KOPT-K1 (cell line): ENCODE measurements around the gene EIF3K.

ENCODE experiments used
- H3K27ac ChIP-seq: fragments of 200-600 bp; sonication (generic); 2 replicates; pipeline ENCODE4 v1.5.1; 2016; ENCODE audit warnings: antibody characterized with exemption, mild to moderate bottlenecking, low read depth, low read length; ENCODE audit not compliant: poor library complexity, severe bottlenecking
- H3K36me3 ChIP-seq: fragments of 200-600 bp; sonication (generic); 2 replicates; pipeline ENCODE4 v1.5.1; 2017; ENCODE audit warnings: antibody characterized with exemption, mild to moderate bottlenecking, low read length, moderate library complexity; ENCODE audit not compliant: insufficient read depth
- H3K9me3 ChIP-seq: fragments of 200-600 bp; sonication (generic); 2 replicates; pipeline ENCODE4 v1.5.1; 2017; ENCODE audit warnings: antibody characterized with exemption, low read length, mild to moderate bottlenecking; ENCODE audit not compliant: insufficient read depth, poor library complexity, severe bottlenecking

Gene EIF3K

DNA sequence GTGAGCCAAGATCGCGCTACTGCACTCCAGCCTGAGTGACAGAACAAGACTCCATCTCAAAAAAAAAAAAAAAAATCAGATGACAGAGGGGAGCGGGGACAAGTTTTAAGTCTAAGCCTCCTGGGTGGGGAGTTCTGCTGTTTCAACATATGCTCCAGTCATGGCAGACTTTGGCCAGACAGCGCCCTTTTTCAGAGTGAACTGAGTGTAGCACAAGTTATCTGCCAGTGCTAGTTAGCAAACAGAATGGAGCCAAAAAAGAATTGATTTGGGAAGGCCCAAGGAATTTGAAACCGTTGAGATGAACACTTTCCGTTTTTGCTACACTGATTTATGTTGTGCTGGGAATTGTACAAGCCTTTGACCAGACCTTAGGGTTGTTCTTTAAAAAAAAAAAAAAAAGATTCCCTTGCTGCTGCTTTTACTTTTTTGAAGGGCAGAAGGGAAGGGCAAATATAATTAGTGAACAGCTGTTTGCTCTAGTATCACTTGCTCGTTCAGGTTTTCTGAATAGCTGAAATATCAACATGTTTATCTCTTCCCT, 34.1 kb downstream of the EIF3K start:
- no peak overlapping the region for H3K27ac ChIP-seq
- peaks cover 15% of the 10 kb centered on the region; the same call in 1 of the 2 replicates for H3K36me3 ChIP-seq
- no peaks in the 10 kb centered on the region for H3K9me3 ChIP-seq

DNA sequence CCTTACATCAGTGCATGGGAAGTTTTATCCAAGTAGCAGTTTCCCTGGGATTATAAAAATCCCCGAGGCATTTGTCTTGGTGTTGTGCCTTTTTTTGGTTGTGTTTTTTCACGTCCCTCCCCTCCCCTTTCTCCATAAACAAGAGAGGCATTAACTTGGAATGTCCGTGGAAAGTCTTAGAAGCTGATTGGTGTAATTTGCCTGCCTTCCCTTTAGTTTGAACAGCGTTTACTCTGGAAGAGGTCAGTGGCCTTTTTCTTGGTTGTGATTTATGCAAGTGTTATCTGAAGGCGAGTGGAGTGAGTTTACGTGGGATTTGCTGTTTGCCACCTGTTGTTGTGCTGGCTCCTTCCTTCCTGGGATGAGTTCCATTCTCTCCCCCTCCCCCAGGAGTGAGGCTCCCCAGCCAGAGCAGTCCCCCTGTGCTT, 35.7 kb downstream of the EIF3K start:
- Histone ChIP-seq H3K36me3 (peaks cover 15% of the 10 kb centered on the region; the same call in 1 of the 2 replicates), H3K9me3 (no peaks in the 10 kb centered on the region), H3K27ac (no peak overlapping the region)

DNA sequence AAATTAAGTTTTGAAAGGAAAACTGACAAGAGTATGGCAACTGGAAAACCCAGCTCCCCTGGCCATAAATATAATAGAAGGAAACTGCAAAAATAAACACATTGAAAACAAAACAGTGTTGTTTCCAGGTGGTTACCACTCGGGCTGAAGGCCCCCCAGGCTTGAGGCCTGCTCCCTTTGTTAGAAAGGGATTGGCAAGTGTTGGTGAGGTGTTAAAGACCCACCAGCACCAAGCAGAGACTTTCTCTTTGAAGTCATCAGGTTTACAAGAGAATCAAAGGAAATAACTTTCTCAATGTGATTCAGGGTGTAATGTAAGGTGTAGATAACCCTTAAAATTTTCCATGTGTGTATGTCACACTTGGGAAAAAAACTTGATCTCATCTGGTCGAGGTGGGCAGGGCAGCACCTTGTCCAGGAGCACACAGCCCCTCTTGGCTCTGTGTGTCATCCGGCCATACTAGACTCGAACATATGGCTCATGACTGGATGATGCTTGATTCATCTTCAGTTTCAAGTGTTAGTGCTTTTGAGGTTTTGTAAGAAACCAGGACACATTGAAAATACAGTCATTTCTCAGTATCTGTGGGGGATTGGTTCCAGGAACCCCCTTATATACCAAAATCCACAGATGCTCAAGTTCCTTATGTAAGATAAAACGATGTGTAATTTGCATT, 36.3 kb downstream of the EIF3K start:
- Histone ChIP-seq H3K27ac (no peak overlapping the region), H3K9me3 (no peaks in the 10 kb centered on the region), H3K36me3 (peaks cover 15% of the 10 kb centered on the region; the same call in 1 of the 2 replicates)

DNA sequence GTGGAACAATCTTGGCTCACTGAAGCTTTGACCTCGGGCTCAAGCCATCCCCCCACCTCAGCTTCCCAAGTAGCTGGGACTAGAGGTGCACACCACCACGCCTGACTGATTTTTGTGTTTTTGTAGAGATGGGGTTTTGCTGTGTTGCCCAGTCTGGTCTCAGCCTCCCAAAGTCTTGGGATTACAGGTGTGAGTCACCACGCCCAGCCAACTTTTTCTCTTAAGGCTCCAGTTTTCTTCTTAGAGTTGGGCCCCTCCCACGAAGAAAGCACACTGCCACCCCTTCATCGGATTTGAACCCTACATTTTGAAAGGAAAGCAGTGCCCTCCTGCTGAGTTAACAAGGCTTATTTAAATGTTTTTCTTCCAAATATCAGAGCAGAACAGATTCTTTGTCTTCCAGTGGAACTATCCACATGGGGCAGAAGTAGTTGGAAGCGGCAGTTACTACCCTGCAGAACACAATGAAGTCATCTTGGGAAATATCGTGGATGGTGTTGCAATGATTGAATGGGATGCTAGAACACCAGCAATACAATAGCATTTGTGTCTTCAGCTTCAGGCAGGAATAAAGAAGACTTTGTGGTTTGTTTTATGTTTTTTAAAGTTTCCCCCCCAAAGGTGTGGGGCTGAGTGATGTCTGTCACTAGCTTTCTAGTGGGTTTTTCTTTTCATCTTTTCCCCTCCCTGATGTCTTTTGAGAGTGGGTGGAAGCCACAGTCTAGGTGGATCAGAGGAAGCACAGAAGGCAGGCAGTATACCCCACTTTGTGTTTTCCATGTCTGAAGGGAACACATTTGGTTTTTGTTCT, 37.4 kb downstream of the EIF3K start:
- H3K27ac ChIP-seq: no peak overlapping the region

DNA sequence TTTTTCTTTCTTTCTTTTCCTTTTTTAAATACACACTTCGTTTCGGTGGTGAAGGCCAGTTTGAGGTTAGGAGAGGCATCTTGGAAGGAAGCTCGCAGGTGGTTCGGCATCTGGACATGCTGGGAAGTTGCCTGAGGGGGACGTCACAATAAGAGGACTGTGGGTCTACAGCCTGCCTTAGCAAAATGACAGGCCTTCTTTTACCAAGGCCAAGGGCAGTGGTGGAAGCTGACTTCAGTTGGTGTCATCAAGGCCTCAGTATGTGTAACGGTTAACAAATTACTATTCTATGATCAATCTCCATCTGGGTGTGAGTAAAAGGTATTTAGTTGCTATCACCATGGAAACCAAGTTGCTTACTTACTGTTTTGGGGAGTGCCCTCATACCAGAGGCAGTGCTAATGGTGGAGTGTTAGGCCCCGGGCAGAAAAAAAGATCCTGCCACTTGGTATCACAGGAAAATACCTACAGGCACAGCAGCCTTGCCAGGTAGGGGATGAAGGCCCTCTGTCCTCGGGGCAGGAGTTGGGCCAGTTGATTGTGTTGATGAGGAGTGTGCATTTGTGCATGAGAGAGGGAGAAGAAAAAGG, 38.7 kb downstream of the EIF3K start:
- no peak overlapping the region for H3K27ac ChIP-seq
- no peaks in the 10 kb centered on the region for H3K9me3 ChIP-seq
- peaks cover 15% of the 10 kb centered on the region; the same call in 1 of the 2 replicates for H3K36me3 ChIP-seq

More for the DNA sequence above, 37.4 kb downstream of the EIF3K start:
- Histone ChIP-seq H3K36me3 (peaks cover 15% of the 10 kb centered on the region; the same call in 1 of the 2 replicates), H3K9me3 (no peaks in the 10 kb centered on the region)

DNA sequence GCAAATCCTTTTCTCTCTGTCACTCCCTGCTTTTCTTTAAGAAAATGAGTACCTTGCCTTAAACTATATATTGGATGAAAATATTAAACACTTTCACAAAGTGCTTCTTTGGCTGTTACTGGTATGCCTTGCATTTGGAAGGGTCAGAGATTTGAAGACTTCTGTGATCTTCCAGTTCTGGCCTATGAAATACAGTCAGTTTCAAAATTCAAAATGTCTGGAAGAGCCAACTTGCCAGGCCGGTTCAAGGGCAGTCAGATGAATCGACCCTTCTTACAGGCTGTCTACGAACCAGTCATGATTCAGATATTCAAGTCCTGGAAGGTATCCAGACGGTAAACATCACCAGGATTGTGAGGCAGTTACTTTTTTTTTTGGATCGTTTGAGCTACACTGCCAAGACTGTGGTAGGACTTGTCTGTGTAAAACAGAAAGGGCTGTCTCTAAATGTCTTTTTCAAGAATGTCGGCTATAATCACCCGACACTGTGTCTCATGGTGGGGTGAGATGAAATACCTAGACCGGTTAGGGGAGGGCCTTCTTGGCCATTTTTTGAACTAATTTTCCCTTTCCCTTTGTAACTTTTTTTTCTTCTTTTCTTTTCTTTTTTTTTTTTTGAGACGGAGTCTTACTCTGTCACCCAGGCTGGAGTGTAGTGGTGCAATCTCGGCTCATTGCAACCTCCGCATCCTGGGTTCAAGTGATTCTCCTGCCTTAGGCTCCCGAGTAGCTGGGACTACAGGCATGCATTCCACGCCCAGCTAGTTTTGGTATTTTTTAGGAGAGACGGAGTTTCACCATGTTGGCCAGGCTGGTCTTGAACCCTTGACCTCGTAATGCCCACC, 39.7 kb downstream of the EIF3K start:
- Histone ChIP-seq H3K9me3 (no peaks in the 10 kb centered on the region), H3K36me3 (peaks cover 15% of the 10 kb centered on the region; the same call in 1 of the 2 replicates), H3K27ac (no peak overlapping the region)

DNA sequence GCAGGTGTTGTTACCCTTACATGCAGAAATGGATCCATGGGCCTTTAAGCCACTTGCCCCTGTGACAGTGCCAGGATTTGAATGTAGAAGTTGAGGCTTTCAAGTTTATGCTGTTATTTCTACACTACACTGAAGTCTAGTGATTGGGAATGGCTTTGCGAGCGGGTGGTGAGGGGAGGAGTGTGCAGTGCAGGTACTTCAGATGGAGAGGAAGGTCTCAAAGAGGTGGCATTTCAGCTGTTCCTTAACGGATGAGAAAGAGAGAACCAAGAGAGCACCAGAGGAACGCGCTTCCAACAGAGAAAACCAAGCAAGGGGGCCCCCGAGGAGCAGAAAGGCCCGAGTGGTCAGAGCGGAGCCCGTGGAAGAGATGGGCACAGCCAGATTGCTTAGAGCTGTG, 41.7 kb downstream of the EIF3K start:
- H3K9me3 ChIP-seq: no peaks in the 10 kb centered on the region
- no peak overlapping the region for H3K27ac ChIP-seq
- peaks cover 4% of the 10 kb centered on the region; the same call in 1 of the 2 replicates for H3K36me3 ChIP-seq

DNA sequence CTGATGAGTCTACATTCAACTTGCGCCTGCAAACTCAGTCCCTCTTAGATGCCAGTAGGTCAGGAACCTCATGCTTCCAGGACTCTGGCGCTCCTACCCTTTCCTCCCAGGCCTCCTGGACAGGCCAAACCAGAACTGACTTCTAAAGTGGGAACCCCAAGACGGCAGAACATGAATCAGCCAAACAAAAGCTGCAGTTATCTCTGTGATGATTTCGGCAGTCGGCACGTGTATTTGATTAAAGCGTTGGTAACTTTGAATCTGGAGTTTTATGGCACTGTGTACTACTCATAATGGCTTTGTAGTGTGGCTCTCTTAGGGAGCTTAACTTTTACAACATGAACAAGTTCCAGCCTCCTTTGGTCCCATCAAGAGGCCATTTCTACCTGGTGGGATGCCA, 42.1 kb downstream of the EIF3K start:
- Histone ChIP-seq H3K36me3 (peaks cover 4% of the 10 kb centered on the region; the same call in 1 of the 2 replicates), H3K27ac (no peak overlapping the region), H3K9me3 (no peaks in the 10 kb centered on the region)

DNA sequence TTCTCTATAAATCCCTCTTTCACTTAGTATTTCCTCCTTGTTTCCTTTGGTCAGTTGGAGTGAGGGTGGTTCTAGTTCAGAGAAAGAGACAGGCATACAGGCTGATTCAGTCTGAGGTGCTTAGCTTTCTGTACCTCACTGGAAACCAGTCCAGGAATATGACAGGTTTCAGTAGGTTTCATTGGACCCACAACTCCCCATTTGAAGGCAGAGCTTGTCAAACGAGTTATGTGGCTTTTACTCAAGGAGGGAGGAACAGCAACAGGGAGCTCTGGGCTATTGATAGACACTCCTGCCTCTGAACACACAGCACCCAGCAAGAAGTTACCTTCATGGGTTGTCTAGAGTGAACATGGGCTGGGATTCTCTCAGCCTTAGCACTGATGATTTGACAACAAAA, 43.0 kb downstream of the EIF3K start:
- no peaks in the 10 kb centered on the region for H3K9me3 ChIP-seq
- H3K27ac ChIP-seq: no peak overlapping the region
- peaks cover 4% of the 10 kb centered on the region; the same call in 1 of the 2 replicates for H3K36me3 ChIP-seq

DNA sequence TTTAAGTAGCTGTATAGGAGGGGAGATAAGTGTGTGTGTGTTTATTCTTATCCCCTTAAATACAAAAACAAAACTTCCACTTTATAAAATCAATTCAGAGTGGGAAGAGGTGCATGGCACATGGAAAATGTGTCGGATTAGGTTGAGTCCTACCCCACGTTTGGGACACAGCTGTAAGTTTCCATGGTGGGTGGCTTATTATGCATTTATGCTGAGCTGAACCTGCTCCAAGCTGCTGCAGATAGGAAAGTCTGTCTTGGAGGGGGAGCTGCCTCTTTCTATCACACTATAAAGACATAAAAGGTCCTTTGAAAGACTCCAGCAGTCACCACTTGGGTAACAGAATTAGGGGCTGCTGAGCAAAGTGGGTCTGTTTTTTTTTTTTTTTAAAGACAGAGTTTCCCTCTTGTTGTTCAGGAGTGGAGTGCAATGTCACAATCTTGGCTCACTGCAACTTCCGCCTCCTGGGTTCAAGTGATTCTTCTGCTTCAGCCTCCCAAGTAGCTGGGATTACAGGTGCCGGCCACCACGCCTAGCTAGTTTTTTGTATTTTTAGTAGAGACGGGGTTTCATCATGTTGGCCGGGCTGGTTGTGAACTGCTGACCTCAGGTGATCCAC, 43.7 kb downstream of the EIF3K start:
- Histone ChIP-seq H3K9me3 (no peaks in the 10 kb centered on the region), H3K36me3 (peaks cover 4% of the 10 kb centered on the region; the same call in 1 of the 2 replicates), H3K27ac (no peak overlapping the region)

DNA sequence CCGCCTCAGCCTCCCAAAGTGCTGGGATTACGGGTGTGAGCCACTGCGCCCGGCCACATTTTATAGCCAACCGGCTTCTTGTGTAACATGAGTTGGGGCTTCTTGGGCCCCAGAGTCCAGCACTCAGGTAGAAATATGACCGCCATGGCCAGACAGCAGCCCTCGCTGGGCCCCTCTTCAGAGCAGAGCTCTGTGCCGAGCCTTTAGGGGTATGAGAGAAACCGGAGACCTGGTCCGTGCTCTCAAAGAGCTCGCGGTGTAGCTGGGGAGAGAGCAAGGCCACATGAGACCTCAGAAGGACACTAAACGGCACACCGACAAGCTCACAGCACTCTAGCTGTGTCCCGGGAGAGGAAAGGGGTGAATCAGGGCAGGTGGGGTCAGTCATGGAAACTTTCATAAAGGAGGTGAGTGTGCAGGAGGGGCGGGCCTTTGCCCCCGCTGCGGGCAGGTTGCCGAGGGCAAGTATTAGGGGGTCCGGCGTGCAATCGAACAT, 44.2 kb downstream of the EIF3K start:
- H3K36me3 ChIP-seq: no peaks in the 10 kb centered on the region
- H3K27ac ChIP-seq: no peak overlapping the region

DNA sequence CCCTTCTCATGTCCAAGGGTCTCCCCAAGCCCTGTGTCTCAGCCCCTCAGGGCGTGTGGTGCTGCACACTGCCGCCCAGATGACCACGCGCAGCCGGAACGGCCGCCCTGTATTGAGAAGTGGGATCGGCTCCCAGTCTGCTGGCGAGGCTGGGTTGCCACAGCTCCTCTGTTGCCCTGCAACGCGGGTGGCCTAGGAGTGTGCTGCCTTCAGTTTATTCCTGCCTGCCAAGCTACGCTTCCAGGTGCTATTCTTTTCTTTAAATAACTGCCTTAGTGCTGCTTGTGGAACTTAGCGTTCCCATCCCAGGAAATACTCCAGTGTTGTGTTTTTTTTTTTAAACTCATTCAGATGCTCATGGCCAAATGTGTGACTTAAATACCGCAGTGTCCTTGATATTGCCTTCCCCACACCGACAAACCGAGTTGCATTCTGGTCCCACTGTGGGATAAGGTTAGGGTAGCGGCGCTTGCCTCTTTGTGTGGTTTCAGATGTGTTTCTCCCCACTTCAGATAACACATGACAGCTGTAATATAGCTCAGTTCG, 45.0 kb downstream of the EIF3K start:
- Histone ChIP-seq H3K9me3 (no peaks in the 10 kb centered on the region), H3K27ac (no peak overlapping the region), H3K36me3 (no peaks in the 10 kb centered on the region)

More for the DNA sequence above, 44.2 kb downstream of the EIF3K start:
- H3K9me3 ChIP-seq: no peaks in the 10 kb centered on the region

DNA sequence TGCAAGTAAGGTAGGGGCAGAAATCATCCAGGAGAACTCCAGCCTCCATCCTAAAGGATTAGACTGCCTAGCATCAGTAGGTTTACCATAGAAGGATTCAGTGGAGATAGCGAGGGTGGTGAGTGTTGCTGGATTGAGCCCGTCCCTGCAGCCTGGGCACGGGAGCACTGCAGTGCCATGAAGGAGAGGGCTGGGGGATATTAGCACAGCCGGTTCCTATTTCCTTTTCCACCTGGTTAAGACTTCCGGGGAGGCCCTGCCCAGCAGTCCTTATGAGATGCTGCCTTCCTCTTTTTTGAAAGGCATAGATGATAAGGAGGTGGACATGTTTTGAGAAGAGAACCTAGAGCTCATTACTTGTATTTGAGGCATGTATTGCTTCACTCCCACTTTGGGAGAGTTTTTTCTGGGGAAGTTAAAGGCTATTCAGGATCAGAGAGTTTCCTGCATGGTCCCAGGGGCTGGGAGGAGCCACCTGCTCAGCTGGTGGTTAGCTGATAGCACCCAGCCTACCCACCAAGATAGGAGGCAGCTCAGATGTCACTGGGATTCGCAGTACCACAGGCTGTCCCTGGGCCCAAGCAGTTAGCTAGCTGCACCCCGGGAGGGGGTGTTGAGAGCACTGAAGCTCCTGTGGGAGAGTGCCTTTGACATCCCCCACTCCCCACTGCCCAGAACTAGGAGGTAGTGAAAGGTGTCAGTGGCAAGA, 45.7 kb downstream of the EIF3K start:
- H3K9me3 ChIP-seq: no peaks in the 10 kb centered on the region
- no peak overlapping the region for H3K27ac ChIP-seq
- no peaks in the 10 kb centered on the region for H3K36me3 ChIP-seq
